ENCODE measurements around the gene PPM1N. TPM values are rescaled to one million over a fixed set of nuclear protein-coding genes. Genes with fewer than 3 reads are reported as not detected.

The PPM1N gene
- total RNA-seq, 8 experiments from 2014 or later: 0.64 to 4.6 (median 1.2) TPM

DNA sequence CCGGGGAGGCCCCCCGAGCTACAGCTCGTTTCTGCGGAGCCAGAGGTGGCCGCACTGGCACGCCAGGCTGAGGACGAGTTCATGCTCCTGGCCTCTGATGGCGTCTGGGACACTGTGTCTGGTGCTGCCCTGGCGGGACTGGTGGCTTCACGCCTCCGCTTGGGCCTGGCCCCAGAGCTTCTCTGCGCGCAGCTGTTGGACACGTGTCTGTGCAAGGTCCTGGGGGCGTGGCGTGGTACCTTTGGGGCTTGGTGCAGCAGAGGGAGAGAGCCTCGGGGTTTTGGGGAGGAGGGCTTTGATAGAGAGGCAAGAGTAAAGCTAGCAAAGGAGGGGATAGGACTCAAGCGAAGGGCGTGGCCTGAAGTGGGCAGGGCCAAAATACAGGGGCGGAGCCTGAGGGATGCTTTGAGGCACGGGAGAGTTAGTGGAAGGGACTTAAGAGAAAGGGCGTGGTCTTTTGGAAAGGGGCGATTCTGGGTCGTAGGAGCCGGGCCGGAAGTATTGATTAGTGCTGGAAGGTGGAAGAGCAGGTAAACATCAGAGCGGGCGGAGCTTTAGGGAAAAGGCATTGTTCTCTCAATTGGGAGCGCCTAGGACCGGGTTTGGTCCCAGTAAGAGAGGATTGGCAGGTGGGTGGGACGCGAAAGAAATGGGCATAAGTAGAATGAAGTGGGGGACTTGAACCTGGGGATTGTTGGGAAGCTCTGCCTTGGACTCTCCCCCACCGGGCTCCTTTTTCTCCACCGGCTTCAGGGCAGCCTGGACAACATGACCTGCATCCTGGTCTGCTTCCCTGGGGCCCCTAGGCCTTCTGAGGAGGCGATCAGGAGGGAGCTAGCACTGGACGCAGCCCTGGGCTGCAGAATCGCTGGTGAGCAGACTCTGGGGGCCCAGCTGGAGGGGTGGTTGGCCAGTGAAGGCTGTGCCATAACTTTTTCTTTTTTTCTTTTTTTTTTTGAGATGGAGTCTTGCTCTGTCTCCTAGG is 1.2 kb downstream of the PPM1N start:
- 0 to 30% (median 13%) methylated on average over 2 to 22 of the region's 37 CpGs; no CpG with 5 or more reads in 2 of the 10 experiments for WGBS, 10 experiments
- in situ Hi-C loops (cut with MboI; ENCODE audit: low pct_unique_long_range_greater_than_20kb in 2 of 9, low sequenced_read_pairs in 9 of 9, unreplicated experiment in 9 of 9): loop anchor here in 1 of 9 experiments (25.0 kb wide), 1 partner anchor 188 kb away; the partner anchor contains the start of genes QPCTL and SNRPD2
- H3K27ac ChIP-seq: no peak overlapping the region
- H3K4me3 ChIP-seq: peak overlapping the region; percentile 7 to 22 (median 18)
- ATAC-seq (replicated peaks in 6 of 8): peak; percentile 5 to 35 (median 17)
- peaks cover 0 to 7% of the 10 kb centered on the region in 2 donors for H3K4me1 ChIP-seq (replicated peaks in 1 of 2)

DNA sequence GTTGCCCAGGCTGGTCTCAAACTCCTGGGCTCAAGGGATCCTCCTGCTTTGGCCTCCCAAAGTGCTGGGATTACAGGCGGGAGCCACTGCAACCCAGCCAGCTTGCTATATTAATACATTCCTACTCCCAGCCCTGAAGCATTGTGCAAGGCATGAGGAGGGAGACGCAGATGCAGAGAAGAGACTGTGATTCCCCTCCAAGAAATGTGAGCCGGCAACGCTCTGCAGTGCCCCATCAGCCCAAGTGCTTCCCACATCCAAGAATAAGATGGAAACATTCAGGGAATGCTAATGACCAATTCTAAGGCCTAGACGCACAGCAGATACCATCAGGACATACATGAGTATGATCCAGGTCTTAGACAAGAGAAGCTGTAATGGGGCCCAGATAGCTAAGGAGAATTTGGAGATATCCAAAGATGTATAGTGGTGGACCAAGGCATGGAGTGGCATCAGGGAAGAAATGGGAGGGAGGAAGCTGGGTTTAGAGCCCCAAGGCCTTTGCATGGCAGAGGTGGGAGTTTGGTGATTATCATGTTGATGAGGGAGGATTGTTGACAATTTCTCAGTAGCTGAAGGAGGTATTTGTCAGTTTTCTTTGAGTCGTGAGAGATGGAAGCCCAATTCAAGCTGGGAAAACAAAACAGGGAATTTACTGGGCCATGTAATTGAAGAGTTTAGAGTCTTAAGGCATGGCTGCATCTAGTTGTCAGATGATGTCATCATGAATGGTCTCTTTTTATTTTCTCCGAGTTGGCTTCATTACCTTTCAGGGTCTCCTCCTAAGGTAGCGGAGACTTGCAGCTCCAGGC is 2.9 kb downstream of the PPM1N start:
- Histone ChIP-seq H3K27ac (no peak overlapping the region), H3K4me1 (replicated peaks in 1 of 2) (peaks cover 0 to 7% of the 10 kb centered on the region in 2 donors), H3K4me3 (no peak overlapping the region)
- no peak for ATAC-seq (replicated peaks in 6 of 8)
- WGBS, 10 experiments: 20 to 80% (median 65%) methylated on average over 1 to 6 of the region's 8 CpGs
- in situ Hi-C loops (cut with MboI; ENCODE audit: low pct_unique_long_range_greater_than_20kb in 2 of 9, low sequenced_read_pairs in 9 of 9, unreplicated experiment in 9 of 9): loop anchor here in 1 of 9 experiments (25.0 kb wide), 1 partner anchor 186 kb away; the partner anchor contains the start of genes QPCTL and SNRPD2

DNA sequence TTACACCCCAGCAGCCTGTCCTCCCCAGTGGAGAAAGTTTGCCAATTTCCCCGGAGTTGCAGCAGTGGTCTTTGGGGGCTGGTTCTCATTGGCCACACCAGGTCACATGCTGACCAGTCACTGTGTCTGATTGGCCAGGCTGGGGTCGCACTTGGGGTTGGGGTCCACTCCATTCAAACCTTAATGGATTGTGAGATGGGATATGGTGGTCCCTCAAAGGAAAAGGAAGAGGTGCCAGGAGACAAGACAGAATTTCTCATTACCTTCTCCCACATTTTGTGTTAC is 3.4 kb downstream of the PPM1N start:
- in situ Hi-C loops (cut with MboI; ENCODE audit: low pct_unique_long_range_greater_than_20kb in 2 of 9, low sequenced_read_pairs in 9 of 9, unreplicated experiment in 9 of 9): loop anchor here in 1 of 9 experiments (25.0 kb wide), 1 partner anchor 186 kb away; the partner anchor contains the start of genes QPCTL and SNRPD2
- 17 to 42% methylated on average over 1 to 2 of the region's 2 CpGs; no CpG with 5 or more reads in 8 of the 10 experiments for WGBS, 10 experiments
- no peak for ATAC-seq (replicated peaks in 6 of 8)
- peaks cover 0 to 7% of the 10 kb centered on the region in 2 donors for H3K4me1 ChIP-seq (replicated peaks in 1 of 2)
- no peak overlapping the region for H3K27ac ChIP-seq
- H3K4me3 ChIP-seq: no peak overlapping the region

GRCh38 chr19:45502111-45502510 is 3.9 kb downstream of the PPM1N start:
- in situ Hi-C loops (cut with MboI; ENCODE audit: low pct_unique_long_range_greater_than_20kb in 2 of 9, low sequenced_read_pairs in 9 of 9, unreplicated experiment in 9 of 9): loop anchor here in 1 of 9 experiments (25.0 kb wide), 1 partner anchor 185 kb away; the partner anchor contains the start of genes QPCTL and SNRPD2
- no peak for ATAC-seq (replicated peaks in 6 of 8)
- Histone ChIP-seq H3K4me1 (replicated peaks in 1 of 2) (peaks cover 0 to 7% of the 10 kb centered on the region in 2 donors), H3K27ac (no peak overlapping the region), H3K4me3 (no peak overlapping the region)
- WGBS, 10 experiments: 48 to 100% (median 73%) methylated on average over 1 to 5 of the region's 5 CpGs; no CpG with 5 or more reads in 1 of the 10 experiments

GRCh38 chr19:45503909-45504308 is 5.7 kb downstream of the PPM1N start:
- H3K4me1 ChIP-seq (replicated peaks in 1 of 2): peaks cover 5% of the 10 kb centered on the region in 2 donors
- WGBS, 10 experiments: 8 to 100% (median 81%) methylated on average over 2 to 9 of the region's 9 CpGs
- no peak overlapping the region for H3K27ac ChIP-seq
- no peak for ATAC-seq (replicated peaks in 6 of 8)
- in situ Hi-C loops (cut with MboI; ENCODE audit: low pct_unique_long_range_greater_than_20kb in 2 of 9, low sequenced_read_pairs in 9 of 9, unreplicated experiment in 9 of 9): loop anchor here in 1 of 9 experiments (25.0 kb wide), 1 partner anchor 183 kb away; the partner anchor contains the start of genes QPCTL and SNRPD2
- H3K4me3 ChIP-seq: no peak overlapping the region

- no peak overlapping the region for H3K27ac ChIP-seq
- in situ Hi-C loops (cut with MboI; ENCODE audit: low pct_unique_long_range_greater_than_20kb in 2 of 9, low sequenced_read_pairs in 9 of 9, unreplicated experiment in 9 of 9): loop anchor here in 1 of 9 experiments (25.0 kb wide), 1 partner anchor 182 kb away; the partner anchor contains the start of genes QPCTL and SNRPD2
- no peak overlapping the region for H3K4me3 ChIP-seq
These were observed 7.1 kb downstream of the PPM1N start for GRCh38 chr19:45505151-45505995.

GRCh38 chr19:45505996-45506245 is 7.7 kb downstream of the PPM1N start:
- in situ Hi-C loops (cut with MboI; ENCODE audit: low pct_unique_long_range_greater_than_20kb in 2 of 9, low sequenced_read_pairs in 9 of 9, unreplicated experiment in 9 of 9): loop anchor here in 1 of 9 experiments (25.0 kb wide), 1 partner anchor 181 kb away; the partner anchor contains the start of genes QPCTL and SNRPD2
- peaks cover 6 to 12% of the 10 kb centered on the region in 2 donors for H3K4me1 ChIP-seq (replicated peaks in 1 of 2)
- no peak for ATAC-seq (replicated peaks in 6 of 8)
- no peak overlapping the region for H3K27ac ChIP-seq
- WGBS, 10 experiments: 40 to 87% (median 67%) methylated on average over 1 to 5 of the region's 5 CpGs; no CpG with 5 or more reads in 3 of the 10 experiments
- peak overlapping the region in 2 of 5 donors; percentile 69 to 80 for H3K4me3 ChIP-seq

More at GRCh38 chr19:45505151-45505995, 7.1 kb downstream of the PPM1N start:
- 0 to 100% (median 80%) methylated on average over 1 to 8 of the region's 8 CpGs; no CpG with 5 or more reads in 1 of the 10 experiments for WGBS, 10 experiments
- no peak for ATAC-seq (replicated peaks in 6 of 8)
- H3K4me1 ChIP-seq (replicated peaks in 1 of 2): peaks cover 6 to 12% of the 10 kb centered on the region in 2 donors

GRCh38 chr19:45506246-45506988 is 8.2 kb downstream of the PPM1N start:
- H3K27ac ChIP-seq: peak overlapping the region; percentile 31 to 51
- peak; percentile 73 to 86 (median 84) for ATAC-seq (replicated peaks in 6 of 8)
- in situ Hi-C loops (cut with MboI; ENCODE audit: low pct_unique_long_range_greater_than_20kb in 2 of 9, low sequenced_read_pairs in 9 of 9, unreplicated experiment in 9 of 9): loop anchor here in 1 of 9 experiments (25.0 kb wide), 1 partner anchor 181 kb away; the partner anchor contains the start of genes QPCTL and SNRPD2

GRCh38 chr19:45506989-45507871 is 9.0 kb downstream of the PPM1N start, which contains the start of gene VASP:
VASP (plus strand) TSS chr19:45507479; CDS start chr19:45507772, 293 bp downstream.
- 0 to 2% (median 0%) methylated on average over 2 to 7 of the region's 65 CpGs; no CpG with 5 or more reads in 7 of the 10 experiments for WGBS, 10 experiments
- peaks cover 6 to 12% of the 10 kb centered on the region in 2 donors for H3K4me1 ChIP-seq (replicated peaks in 1 of 2)
- in situ Hi-C loops (cut with MboI; ENCODE audit: low pct_unique_long_range_greater_than_20kb in 2 of 9, low sequenced_read_pairs in 9 of 9, unreplicated experiment in 9 of 9): loop anchor here in 1 of 9 experiments (25.0 kb wide), 1 partner anchor 180 kb away; the partner anchor contains the start of genes QPCTL and SNRPD2
- H3K4me3 ChIP-seq: peak within 1 kb of the TSS; percentile 69 to 95 (median 84)
- peak within 1 kb of the TSS; percentile 31 to 64 for H3K27ac ChIP-seq
- peak; percentile 34 to 69 (median 48) for ATAC-seq (replicated peaks in 6 of 8)

More at GRCh38 chr19:45506246-45506988, 8.2 kb downstream of the PPM1N start:
- Histone ChIP-seq H3K4me1 (replicated peaks in 1 of 2) (peaks cover 6 to 12% of the 10 kb centered on the region in 2 donors), H3K4me3 (peak overlapping the region; percentile 69 to 95 (median 84))
- 4 to 36% (median 22%) methylated on average over 3 to 7 of the region's 47 CpGs; no CpG with 5 or more reads in 5 of the 10 experiments for WGBS, 10 experiments

- no peak overlapping the region for H3K27ac ChIP-seq
- no peak for ATAC-seq (replicated peaks in 6 of 8)
- H3K4me1 ChIP-seq (replicated peaks in 1 of 2): peaks cover 6 to 12% of the 10 kb centered on the region in 2 donors
- 0 to 7% (median 0%) methylated on average over 2 to 3 of the region's 22 CpGs; no CpG with 5 or more reads in 6 of the 10 experiments for WGBS, 10 experiments
- peak overlapping the region; percentile 69 to 95 (median 84) for H3K4me3 ChIP-seq
- in situ Hi-C loops (cut with MboI; ENCODE audit: low pct_unique_long_range_greater_than_20kb in 2 of 9, low sequenced_read_pairs in 9 of 9, unreplicated experiment in 9 of 9): loop anchor here in 1 of 9 experiments (25.0 kb wide), 1 partner anchor 179 kb away; the partner anchor contains the start of genes QPCTL and SNRPD2
These were observed 9.7 kb downstream of the PPM1N start for GRCh38 chr19:45507872-45508416.
